HepG2 (cell line): ENCODE measurements around the gene SWSAP1. TPM values are rescaled to one million over a fixed set of nuclear protein-coding genes. Genes with fewer than 3 reads are reported as not detected.

Experiments
- CBFB ChIP-seq: sonication (generic); formaldehyde crosslinking; IDR thresholded peaks from 2 replicates; pipeline ENCODE4 v1.4.0; 2020; ENCODE audit warnings: missing genetic modification reagents
- ZNF180 ChIP-seq: sonication (generic); formaldehyde crosslinking; IDR thresholded peaks from 2 replicates; pipeline ENCODE4 v1.4.0; 2020; ENCODE audit warnings: low read depth, missing genetic modification reagents, borderline replicate concordance
- polyA plus RNA-seq, 8 experiments: library from polyadenylated mRNA; depleted of rRNA in 3 of 8; stranded (reverse) in 7 of 8; unstranded in 1 of 8; fragments of >200 nt; fragmentation: Illumina TruSeq in 4 of 8; extraction: Trizol in 4 of 8; gene quantifications; 2 replicates each; pipeline versions ENCODE4 v1.2.1 to v1.2.3, GENCODE V29; 2011 to 2016; ENCODE audit warnings: low read depth in 4 of 8, missing spikeins in 1 of 8, mixed read lengths in 1 of 8; ENCODE audit not compliant: insufficient read depth in 1 of 8
- total RNA-seq, 5 experiments: library from RNA; depleted of rRNA; stranded (reverse); fragments of >200 nt; fragmentation: Illumina TruSeq; extraction: Trizol; gene quantifications; 2 replicates each; pipeline ENCODE4 v1.2.3, GENCODE V29; 2016; ENCODE audit warnings: low read depth in 1 of 5
- TF ChIP-seq, protein P1 (sequence below): sonication (generic); formaldehyde crosslinking; IDR thresholded peaks from 2 replicates; pipeline ENCODE4 v1.4.0; 2020; ENCODE audit warnings: low read depth, missing genetic modification reagents
- TF ChIP-seq, protein P2 (sequence below): sonication (generic); formaldehyde crosslinking; IDR thresholded peaks from 2 replicates; pipeline ENCODE4 v1.8.0; 2022; ENCODE audit warnings: mild to moderate bottlenecking, missing genetic modification reagents, moderate library complexity
- TF ChIP-seq, protein P3 (sequence below): sonication (generic); formaldehyde crosslinking; IDR thresholded peaks from 2 replicates; pipeline ENCODE4 v1.4.0; 2020; ENCODE audit warnings: mild to moderate bottlenecking, missing genetic modification reagents, borderline replicate concordance
- TF ChIP-seq, protein P4 (sequence below): sonication (generic); formaldehyde crosslinking; IDR thresholded peaks from 2 replicates; pipeline ENCODE4 v1.9.0; 2021; ENCODE audit warnings: missing genetic modification reagents, borderline replicate concordance
- TF ChIP-seq, protein P5 (sequence below): sonication (generic); formaldehyde crosslinking; IDR thresholded peaks from 2 replicates; pipeline ENCODE4 v1.4.0; 2020; ENCODE audit warnings: mild to moderate bottlenecking, missing genetic modification reagents

The SWSAP1 gene
- total and polyA plus RNA-seq, 2 of the 13 experiments (the other 11 are each of a cell fraction or from before 2014, with no cell fraction given): 2.7 to 3.3 TPM

DNA sequence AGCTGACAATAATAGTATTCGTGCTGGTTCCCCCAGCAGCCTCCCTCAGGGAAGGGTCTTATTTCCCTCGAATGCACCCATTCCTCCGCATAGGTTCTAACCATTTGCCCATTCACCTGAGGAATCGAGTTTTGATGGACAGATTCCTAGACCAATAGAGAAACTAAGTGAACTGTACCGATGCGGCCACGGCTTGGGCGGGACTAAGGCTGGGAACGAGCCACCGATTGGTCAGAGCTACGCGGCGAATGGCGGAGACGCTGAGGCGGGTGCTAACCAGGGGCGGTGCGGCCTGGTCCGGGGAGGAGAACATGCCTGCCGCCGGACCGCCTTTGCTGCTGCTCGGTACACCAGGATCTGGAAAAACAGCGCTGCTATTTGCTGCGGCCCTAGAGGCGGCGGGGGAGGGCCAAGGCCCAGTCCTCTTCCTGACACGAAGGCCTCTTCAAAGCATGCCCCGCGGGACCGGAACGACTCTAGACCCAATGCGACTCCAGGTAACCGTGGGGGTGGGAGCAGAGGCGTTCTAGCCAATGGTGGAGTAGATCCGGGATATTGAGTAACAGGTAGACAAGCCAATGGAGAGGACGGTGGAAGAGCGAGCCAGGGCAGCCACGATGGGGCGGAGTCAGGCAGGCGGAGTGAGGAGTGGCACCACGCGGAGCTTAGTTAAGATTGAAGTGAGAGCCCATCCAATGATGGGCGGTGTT lies at the start of gene SWSAP1 (continued):
- TF ChIP-seq, protein P1, sequence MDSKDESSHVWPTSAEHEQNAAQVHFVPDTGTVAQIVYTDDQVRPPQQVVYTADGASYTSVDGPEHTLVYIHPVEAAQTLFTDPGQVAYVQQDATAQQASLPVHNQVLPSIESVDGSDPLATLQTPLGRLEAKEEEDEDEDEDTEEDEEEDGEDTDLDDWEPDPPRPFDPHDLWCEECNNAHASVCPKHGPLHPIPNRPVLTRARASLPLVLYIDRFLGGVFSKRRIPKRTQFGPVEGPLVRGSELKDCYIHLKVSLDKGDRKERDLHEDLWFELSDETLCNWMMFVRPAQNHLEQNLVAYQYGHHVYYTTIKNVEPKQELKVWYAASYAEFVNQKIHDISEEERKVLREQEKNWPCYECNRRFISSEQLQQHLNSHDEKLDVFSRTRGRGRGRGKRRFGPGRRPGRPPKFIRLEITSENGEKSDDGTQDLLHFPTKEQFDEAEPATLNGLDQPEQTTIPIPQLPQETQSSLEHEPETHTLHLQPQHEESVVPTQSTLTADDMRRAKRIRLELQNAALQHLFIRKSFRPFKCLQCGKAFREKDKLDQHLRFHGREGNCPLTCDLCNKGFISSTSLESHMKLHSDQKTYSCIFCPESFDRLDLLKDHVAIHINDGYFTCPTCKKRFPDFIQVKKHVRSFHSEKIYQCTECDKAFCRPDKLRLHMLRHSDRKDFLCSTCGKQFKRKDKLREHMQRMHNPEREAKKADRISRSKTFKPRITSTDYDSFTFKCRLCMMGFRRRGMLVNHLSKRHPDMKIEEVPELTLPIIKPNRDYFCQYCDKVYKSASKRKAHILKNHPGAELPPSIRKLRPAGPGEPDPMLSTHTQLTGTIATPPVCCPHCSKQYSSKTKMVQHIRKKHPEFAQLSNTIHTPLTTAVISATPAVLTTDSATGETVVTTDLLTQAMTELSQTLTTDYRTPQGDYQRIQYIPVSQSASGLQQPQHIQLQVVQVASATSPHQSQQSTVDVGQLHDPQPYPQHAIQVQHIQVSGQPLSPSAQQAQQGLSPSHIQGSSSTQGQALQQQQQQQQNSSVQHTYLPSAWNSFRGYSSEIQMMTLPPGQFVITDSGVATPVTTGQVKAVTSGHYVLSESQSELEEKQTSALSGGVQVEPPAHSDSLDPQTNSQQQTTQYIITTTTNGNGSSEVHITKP (CRISPR knock-in tag): no peak
- TF ChIP-seq, protein P2, sequence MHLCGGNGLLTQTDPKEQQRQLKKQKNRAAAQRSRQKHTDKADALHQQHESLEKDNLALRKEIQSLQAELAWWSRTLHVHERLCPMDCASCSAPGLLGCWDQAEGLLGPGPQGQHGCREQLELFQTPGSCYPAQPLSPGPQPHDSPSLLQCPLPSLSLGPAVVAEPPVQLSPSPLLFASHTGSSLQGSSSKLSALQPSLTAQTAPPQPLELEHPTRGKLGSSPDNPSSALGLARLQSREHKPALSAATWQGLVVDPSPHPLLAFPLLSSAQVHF: no peak
- TF ChIP-seq CBFB (CRISPR knock-in tag): no peak; the same call in 1 of the 2 replicates
- TF ChIP-seq, protein P3, sequence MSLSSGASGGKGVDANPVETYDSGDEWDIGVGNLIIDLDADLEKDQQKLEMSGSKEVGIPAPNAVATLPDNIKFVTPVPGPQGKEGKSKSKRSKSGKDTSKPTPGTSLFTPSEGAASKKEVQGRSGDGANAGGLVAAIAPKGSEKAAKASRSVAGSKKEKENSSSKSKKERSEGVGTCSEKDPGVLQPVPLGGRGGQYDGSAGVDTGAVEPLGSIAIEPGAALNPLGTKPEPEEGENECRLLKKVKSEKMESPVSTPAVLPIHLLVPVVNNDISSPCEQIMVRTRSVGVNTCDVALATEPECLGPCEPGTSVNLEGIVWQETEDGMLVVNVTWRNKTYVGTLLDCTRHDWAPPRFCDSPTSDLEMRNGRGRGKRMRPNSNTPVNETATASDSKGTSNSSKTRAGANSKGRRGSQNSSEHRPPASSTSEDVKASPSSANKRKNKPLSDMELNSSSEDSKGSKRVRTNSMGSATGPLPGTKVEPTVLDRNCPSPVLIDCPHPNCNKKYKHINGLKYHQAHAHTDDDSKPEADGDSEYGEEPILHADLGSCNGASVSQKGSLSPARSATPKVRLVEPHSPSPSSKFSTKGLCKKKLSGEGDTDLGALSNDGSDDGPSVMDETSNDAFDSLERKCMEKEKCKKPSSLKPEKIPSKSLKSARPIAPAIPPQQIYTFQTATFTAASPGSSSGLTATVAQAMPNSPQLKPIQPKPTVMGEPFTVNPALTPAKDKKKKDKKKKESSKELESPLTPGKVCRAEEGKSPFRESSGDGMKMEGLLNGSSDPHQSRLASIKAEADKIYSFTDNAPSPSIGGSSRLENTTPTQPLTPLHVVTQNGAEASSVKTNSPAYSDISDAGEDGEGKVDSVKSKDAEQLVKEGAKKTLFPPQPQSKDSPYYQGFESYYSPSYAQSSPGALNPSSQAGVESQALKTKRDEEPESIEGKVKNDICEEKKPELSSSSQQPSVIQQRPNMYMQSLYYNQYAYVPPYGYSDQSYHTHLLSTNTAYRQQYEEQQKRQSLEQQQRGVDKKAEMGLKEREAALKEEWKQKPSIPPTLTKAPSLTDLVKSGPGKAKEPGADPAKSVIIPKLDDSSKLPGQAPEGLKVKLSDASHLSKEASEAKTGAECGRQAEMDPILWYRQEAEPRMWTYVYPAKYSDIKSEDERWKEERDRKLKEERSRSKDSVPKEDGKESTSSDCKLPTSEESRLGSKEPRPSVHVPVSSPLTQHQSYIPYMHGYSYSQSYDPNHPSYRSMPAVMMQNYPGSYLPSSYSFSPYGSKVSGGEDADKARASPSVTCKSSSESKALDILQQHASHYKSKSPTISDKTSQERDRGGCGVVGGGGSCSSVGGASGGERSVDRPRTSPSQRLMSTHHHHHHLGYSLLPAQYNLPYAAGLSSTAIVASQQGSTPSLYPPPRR (CRISPR knock-in tag): no peak
- TF ChIP-seq ZNF180: no peak
- TF ChIP-seq, protein P4, sequence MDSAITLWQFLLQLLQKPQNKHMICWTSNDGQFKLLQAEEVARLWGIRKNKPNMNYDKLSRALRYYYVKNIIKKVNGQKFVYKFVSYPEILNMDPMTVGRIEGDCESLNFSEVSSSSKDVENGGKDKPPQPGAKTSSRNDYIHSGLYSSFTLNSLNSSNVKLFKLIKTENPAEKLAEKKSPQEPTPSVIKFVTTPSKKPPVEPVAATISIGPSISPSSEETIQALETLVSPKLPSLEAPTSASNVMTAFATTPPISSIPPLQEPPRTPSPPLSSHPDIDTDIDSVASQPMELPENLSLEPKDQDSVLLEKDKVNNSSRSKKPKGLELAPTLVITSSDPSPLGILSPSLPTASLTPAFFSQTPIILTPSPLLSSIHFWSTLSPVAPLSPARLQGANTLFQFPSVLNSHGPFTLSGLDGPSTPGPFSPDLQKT: no peak
- TF ChIP-seq, protein P5, sequence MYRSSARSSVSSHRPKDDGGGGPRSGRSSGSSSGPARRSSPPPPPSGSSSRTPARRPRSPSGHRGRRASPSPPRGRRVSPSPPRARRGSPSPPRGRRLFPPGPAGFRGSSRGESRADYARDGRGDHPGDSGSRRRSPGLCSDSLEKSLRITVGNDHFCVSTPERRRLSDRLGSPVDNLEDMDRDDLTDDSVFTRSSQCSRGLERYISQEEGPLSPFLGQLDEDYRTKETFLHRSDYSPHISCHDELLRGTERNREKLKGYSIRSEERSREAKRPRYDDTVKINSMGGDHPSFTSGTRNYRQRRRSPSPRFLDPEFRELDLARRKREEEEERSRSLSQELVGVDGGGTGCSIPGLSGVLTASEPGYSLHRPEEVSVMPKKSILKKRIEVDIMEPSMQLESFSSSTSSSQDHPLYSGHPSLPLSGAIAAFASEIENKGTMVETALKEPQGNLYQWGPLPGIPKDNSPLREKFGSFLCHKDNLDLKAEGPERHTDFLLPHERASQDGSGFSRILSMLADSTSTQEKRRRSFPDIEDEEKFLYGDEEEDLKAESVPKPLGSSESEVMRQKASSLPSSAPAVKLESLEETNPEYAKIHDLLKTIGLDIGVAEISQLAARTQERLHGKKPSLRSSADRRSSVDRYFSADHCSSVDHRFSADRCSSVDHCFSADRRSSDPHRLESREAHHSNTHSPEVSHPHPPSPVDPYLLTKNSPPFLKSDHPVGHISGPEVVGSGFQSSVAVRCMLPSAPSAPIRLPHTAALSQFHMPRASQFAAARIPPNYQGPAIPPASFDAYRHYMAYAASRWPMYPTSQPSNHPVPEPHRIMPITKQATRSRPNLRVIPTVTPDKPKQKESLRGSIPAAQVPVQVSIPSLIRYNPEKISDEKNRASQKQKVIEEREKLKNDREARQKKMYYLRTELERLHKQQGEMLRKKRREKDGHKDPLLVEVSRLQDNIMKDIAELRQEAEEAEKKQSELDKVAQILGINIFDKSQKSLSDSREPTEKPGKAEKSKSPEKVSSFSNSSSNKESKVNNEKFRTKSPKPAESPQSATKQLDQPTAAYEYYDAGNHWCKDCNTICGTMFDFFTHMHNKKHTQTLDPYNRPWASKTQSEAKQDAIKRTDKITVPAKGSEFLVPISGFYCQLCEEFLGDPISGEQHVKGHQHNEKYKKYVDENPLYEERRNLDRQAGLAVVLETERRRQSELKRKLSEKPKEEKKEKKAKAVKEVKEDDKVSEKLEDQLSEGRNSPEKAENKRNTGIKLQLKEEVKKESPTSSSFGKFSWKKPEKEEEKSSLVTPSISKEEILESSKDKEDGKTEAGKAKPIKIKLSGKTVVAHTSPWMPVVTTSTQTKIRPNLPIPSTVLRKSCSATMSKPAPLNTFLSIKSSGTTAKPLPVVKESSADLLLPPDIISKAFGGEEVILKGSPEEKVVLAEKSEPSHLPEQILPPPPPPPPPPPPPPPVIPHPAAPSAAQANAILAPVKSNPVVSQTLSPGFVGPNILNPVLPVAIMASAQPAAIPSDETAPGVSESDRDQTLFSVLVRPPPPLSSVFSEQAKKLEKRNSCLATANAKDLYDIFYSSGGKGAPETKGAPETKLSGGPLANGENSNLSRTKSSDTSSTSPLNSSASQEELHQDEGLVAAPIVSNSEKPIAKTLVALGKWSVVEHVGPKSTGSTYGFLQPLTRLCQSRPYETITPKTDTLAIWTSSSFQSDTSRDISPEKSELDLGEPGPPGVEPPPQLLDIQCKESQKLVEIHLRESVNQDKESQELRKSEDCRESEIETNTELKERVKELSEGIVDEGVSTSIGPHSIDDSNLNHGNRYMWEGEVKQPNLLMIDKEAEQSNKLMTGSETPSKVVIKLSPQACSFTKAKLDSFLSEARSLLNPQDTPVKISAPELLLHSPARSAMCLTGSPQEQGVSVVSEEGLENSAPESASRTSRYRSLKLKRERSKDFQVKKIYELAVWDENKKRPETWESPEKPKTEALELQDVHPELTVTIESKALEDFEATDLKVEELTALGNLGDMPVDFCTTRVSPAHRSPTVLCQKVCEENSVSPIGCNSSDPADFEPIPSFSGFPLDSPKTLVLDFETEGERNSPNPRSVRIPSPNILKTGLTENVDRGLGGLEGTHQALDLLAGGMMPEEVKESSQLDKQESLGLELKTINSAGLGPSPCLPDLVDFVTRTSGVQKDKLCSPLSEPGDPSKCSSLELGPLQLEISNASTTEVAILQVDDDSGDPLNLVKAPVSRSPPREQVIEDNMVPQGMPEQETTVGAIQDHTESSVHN (CRISPR knock-in tag): no peak
